ENCODE results near the gene THOC6. TPM values are rescaled to one million over a fixed set of nuclear protein-coding genes. Genes with fewer than 3 reads are reported as not detected.

The THOC6 gene
- total and polyA plus RNA-seq, 2 donors (not counting 3 experiments of a cell fraction or from before 2014, with no cell fraction given) = 23.9 to 39.3 TPM

GRCh38 chr16:3049921-3050481 is 26.2 kb downstream of the THOC6 start:
- peaks cover 16 to 27% of the 10 kb centered on the region in 2 experiments for H3K27me3 ChIP-seq (ENCODE audit: control insufficient read depth in 2 of 2, insufficient read depth in 2 of 2, low read length in 2 of 2)

More at GRCh38 chr16:3049921-3050481, 26.2 kb downstream of the THOC6 start:
- no peak overlapping the region for H3K9ac ChIP-seq (replicated peaks; ENCODE audit: extremely low read depth, insufficient read depth, low read length)
- TF ChIP-seq POLR2A (IDR thresholded peaks at IDR 0.05; ENCODE audit: low read depth, low read length) = no peak
- TF ChIP-seq POLR2AphosphoS5 (IDR thresholded peaks at IDR 0.05; ENCODE audit: insufficient read depth, low read depth, low read length) = no peak
- no peak for TF ChIP-seq JUN (IDR thresholded peaks at IDR 0.05; ENCODE audit: borderline replicate concordance, insufficient read depth, insufficient read length, low read depth)
- no peak for TF ChIP-seq MYC (IDR thresholded peaks at IDR 0.05; ENCODE audit: low read depth, low read length)
- TF ChIP-seq, protein P1, sequence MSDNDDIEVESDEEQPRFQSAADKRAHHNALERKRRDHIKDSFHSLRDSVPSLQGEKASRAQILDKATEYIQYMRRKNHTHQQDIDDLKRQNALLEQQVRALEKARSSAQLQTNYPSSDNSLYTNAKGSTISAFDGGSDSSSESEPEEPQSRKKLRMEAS (IDR thresholded peaks at IDR 0.05; ENCODE audit: insufficient read depth, insufficient read length) = no peak
- no peak for TF ChIP-seq GATA2 (IDR thresholded peaks at IDR 0.05; ENCODE audit: insufficient read depth, insufficient read length, low read depth, low read length)
- no peak for TF ChIP-seq CTCF (IDR thresholded peaks at IDR 0.05; ENCODE audit: extremely low read depth in 1 of 2, insufficient read depth in 1 of 2, low read depth in 1 of 2, low read length in 2 of 2)
- TF ChIP-seq FOS (IDR thresholded peaks at IDR 0.05; ENCODE audit: borderline replicate concordance, insufficient read depth, low read length) = no peak
- no peak for TF ChIP-seq EZH2 (IDR thresholded peaks at IDR 0.05; ENCODE audit: borderline replicate concordance, low read depth, low read length, severe bottlenecking)
- intact Hi-C loops (cut with micrococcal nuclease) (no loop called here), dilution Hi-C loops (cut with MboI; ENCODE audit: extremely low pct_ligation_motif_present, low sequenced_read_pairs) (no loop called here)
- DNase-seq (ENCODE audit: low read depth, low spot score) (no peak), FAIRE-seq (no peak)
- BruUV-seq (replicated peaks) = no TSS peak
- H2AFZ ChIP-seq (ENCODE audit: low read depth, low read length) = no peak overlapping the region
- H3K4me1 ChIP-seq (ENCODE audit: control insufficient read depth, extremely low read depth, insufficient read depth, low read length) = peaks cover 2% of the 10 kb centered on the region
- no peak overlapping the region for H3K4me2 ChIP-seq (ENCODE audit: insufficient read depth, low read length)
- no peak overlapping the region for H3K27ac ChIP-seq (ENCODE audit: insufficient read depth, low read depth, low read length)
- no peaks in the 10 kb centered on the region for H3K36me3 ChIP-seq (ENCODE audit: control insufficient read depth in 2 of 2, extremely low read depth in 1 of 2, insufficient read depth in 2 of 2, low read length in 2 of 2)
- no peaks in the 10 kb centered on the region for H3K9me1 ChIP-seq (replicated peaks; ENCODE audit: control insufficient read depth, extremely low read depth, insufficient read depth, low read length)
- CTCF ChIA-PET = interaction anchor here (3.4 to 14.7 kb wide), 2 partner anchors 19 to 80 kb away, joined by 13 to 200 read pairs; no protein-coding TSS in a partner anchor
- H3K79me2 ChIP-seq (ENCODE audit: control insufficient read depth, insufficient read depth, low read length) = no peaks in the 10 kb centered on the region
- no peaks in the 10 kb centered on the region for H3K9me3 ChIP-seq (replicated peaks; ENCODE audit: control insufficient read depth, insufficient read depth, low read length)
- H3K4me3 ChIP-seq (replicated peaks in 1 of 3; ENCODE audit: insufficient read depth in 1 of 3, low read depth in 1 of 3, low read length in 3 of 3) = no peak overlapping the region
- no peaks in the 10 kb centered on the region for H4K20me1 ChIP-seq (replicated peaks; ENCODE audit: control insufficient read depth, extremely low read depth, insufficient read depth, low read length)
- POLR2A ChIA-PET = no interaction called here

Measured in endothelial cell of umbilical vein (primary cell).